Fibroblast of pulmonary artery (primary cell): ENCODE data around the gene BMPR2.

ENCODE experiments used
- DNase-seq: peaks from one replicate; pipeline ENCODE4 v3.0.0-alpha.2; 2010; ENCODE audit warnings: low read depth
- H3K4me3 ChIP-seq: replicated peaks from 2 replicates; pipeline ENCODE4 v1.5.1; 2011; ENCODE audit warnings: low read depth, mild to moderate bottlenecking, control low read depth, low read length, moderate library complexity
- CTCF ChIP-seq: IDR thresholded peaks from 2 replicates; pipeline ENCODE4 v1.5.1; 2011; ENCODE audit warnings: mild to moderate bottlenecking, control low read depth, low read length, inconsistent platforms; ENCODE audit errors: missing control alignments

BMPR2 gene

DNA sequence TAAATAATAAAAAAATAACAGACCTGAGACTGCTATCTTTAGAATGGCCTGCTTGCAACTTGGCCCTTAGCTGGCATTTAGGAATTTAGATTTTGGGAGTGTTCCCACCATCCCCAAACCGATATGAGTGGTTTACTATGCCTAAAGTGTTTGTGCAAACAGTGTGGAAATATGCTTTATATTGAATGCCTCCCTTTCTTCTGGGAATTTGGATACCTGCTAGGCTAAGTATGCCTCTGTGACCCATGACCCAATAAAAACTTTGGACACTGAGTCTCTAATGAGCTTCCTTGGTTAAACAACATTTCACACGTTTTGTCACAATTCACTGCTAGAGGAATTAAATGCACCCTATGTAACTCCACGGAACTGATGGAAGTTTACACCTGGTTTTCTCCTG is 73.2 kb downstream of the BMPR2 start:
- DNase-seq, result no peak
- no peak for TF ChIP-seq CTCF

GRCh38 chr2:202450785-202451184 is 74.7 kb downstream of the BMPR2 start:
- no peak overlapping the region for H3K4me3 ChIP-seq
- TF ChIP-seq CTCF, result no peak
- DNase-seq, result peak; percentile 58

More for the DNA sequence above, 73.2 kb downstream of the BMPR2 start:
- no peak overlapping the region for H3K4me3 ChIP-seq

GRCh38 chr2:202452744-202453143 is 76.6 kb downstream of the BMPR2 start:
- no peak for TF ChIP-seq CTCF
- H3K4me3 ChIP-seq, result no peak overlapping the region
- no peak for DNase-seq

DNA sequence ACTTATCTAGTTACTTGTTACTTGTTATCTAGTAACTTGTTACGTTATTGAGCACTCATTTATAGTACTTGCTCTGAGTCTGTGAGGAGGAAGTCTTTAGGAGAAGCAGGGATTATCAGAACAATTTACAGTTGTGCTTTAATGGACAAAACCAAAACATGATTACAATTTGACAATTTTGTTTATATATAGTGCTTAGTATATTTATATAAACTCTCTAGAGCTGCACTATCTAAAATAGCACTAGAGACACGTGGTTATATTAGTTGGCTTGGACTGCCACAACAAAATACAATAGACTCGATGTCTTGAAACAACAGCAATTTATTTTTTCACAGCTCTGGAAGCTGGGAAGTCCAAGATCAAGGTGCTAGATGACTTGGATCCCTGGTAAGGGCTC is 78.4 kb downstream of the BMPR2 start:
- no peak for DNase-seq
- H3K4me3 ChIP-seq, result no peak overlapping the region

DNA sequence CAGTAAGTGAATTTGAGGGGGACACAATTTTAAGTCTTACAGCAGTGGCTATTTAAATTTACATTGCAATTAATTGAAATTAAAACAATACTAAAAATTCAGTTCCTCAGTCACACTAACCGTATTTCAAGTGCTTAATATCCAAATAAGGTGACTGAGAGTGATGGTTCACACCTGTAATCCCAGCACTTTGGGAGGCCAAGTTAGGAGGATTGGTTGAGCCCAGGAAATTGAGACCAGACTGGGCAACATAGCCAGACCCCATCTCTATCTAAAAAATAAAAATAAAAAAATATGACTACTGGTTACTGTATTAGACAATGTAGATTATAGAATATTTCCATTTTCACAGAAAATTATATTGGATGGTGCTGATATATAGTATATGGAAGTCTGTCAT is 79.0 kb downstream of the BMPR2 start:
- TF ChIP-seq CTCF, result no peak
- no peak for DNase-seq
- no peak overlapping the region for H3K4me3 ChIP-seq

More for the DNA sequence above, 78.4 kb downstream of the BMPR2 start:
- no peak for TF ChIP-seq CTCF

DNA sequence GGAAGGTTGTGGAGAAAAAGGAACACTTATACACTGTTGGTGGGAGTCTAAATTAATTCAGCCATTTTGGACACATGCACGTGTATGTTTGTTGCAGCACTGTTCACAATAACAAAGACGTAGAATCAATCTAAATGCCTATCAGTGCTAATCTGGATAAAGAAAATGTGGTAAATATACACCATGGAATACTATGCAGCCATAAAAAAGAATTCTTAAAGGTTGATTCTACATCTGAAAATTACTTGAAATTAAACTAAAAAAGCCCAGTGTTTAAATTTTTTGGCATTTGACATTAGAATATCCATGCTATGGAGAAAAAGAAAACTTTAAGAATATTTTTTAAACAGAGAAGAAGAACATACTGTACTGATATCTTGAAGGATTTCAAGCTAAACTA is 84.0 kb downstream of the BMPR2 start:
- no peak for DNase-seq
- no peak overlapping the region for H3K4me3 ChIP-seq
- TF ChIP-seq CTCF, result no peak

- no peak for DNase-seq
- TF ChIP-seq CTCF, result no peak
- no peak overlapping the region for H3K4me3 ChIP-seq
Measured at GRCh38 chr2:202479090-202479489, 103.0 kb downstream of the BMPR2 start.
